GM18870 (cell line): ENCODE measurements around the gene CYB561D1.

Source experiments
- ATAC-seq: cut with Tn5 transposase; IDR thresholded peaks from one replicate; pipeline ENCODE4 v1.9.1; 2021; ENCODE audit warnings: moderate library complexity; ENCODE audit not compliant: unreplicated experiment

Gene CYB561D1

DNA sequence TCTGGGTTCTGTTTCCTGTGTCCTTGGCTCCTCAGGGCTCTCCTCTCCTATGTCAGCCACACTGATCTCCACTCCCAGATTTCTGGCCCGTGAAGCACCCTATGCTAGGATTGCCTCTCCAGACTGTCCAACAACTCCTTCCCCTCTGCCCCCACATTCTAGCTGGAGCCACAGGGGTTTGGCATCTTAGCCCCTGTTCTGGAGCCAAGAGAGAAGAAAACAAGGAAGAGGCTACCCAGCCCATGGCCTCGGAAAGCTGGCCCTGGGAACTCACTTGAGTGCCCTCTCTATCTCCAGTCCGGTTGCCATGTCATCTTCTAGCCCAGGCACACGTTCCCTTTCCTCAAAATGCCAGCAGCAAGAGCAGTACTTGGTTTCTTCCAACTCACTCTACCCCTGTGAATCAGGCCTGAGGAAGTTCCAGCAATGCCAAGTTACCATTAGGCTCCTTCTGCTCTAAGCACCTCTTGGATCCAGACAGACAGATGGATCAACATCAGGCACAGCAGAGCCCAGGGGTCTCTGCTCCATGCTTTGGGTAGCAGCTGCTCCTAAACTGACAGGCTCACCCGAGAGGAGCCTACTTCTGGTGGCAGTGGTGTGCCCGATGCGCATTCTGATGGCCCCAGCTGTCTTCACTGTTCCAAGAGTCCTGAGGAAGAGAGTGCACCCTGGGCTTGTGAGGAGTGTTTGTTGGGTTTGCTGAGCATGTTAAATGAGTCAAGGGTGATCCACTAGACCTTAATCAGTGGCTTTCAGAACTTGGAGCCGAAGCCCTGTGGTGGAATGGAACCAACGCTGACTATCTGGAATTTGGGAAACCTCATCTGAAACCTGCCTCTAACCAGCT lies 34.2 kb downstream of the CYB561D1 start:
- ATAC-seq = no peak

DNA sequence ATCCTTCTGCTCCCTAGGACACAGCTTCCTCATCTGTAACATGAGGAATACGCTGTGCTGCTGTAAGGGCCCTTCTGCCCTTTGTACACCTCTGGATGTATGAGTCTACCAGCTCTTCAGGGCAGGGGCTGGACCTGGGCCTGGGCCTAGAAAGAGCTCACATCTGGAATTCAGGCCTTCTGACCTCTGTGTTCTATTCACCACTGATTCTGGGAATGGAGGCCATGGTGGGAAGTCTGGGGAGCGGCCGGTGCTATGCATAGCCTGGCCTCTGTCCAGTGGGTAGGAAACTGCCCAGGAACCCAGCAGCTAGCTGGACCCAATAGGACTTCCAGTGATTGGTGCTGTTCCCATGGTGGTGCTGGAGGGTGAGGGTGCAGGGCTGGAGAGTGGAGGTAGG lies 34.8 kb downstream of the CYB561D1 start:
- no peak for ATAC-seq

DNA sequence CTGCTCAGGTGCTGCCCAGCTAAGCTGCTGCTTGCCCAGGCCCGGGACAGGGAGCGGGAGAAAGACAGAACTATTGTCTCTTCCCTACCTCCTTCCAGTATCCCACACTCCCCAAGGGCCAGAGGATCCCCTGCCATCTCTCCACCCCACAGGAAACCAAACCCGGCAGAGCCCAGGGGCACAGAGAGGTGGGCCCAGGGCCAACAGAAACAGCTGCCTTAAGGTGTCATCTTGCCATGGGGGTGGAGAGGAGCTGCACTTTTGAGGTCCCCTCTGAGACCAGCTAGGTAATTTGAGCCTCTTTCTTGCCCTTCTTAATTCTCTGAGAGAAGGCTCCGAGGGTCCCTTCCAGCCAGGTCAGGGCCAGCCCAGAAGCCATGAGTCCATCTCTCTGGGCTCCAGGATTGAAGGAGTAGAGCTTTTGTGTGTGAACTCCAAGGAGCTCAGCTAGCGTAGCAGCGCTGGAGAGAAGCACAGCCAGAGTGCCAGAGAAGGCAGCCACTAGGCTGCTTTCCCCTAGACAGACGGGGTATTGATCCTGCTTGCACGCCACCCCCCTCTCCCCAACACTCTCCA lies 36.1 kb downstream of the CYB561D1 start:
- ATAC-seq = no peak

- ATAC-seq = no peak
Measured at GRCh38 chr1:109530457-109531087, 36.7 kb downstream of the CYB561D1 start.

GRCh38 chr1:109531380-109531779 lies 37.5 kb downstream of the CYB561D1 start:
- no peak for ATAC-seq

- no peak for ATAC-seq
Measured at GRCh38 chr1:109531826-109532364, 38.0 kb downstream of the CYB561D1 start.

DNA sequence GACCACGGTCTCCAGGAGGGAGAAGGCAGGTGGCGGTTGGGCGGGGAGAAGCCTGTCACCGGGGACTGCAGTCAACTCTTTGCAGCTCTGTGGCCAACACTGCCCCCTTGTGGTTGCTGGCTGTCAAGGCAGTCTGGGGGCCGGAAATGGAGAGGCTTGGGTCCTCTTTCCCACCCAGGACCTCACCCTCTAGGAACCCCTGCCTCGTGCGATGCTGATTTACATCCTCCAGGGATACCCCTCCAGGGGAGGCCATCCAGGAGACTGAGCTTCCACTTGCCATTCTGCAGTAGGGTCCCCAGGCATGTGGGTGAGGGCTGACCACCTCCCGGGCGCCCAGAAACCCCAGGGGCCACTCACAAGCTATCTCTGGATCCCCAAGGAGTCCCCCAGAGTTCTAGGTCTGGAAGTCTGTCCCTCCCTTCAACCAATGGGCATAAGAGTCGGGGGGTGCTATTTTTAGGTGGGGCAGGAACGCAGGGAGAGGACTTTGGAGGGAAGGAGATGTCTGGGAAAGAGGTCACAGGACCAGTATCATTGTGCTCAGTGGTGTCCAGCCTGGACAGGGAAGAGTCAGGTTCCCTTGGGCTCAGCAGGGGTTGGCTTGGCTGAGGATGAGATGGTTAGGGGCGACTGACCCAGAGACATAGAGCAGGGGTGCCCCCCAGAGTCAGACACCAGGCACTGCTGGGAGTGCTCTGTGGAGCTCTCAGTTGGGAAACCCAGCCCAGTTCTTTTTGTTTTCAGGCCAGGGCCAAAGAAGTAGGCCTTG lies 38.7 kb downstream of the CYB561D1 start:
- ATAC-seq = no peak

- no peak for ATAC-seq
Measured at GRCh38 chr1:109534307-109534858, 40.5 kb downstream of the CYB561D1 start.

- ATAC-seq = no peak
Measured at GRCh38 chr1:109535481-109535880, 41.6 kb downstream of the CYB561D1 start.

- no peak for ATAC-seq
Measured at GRCh38 chr1:109535971-109536491, 42.1 kb downstream of the CYB561D1 start.

GRCh38 chr1:109537450-109538178 lies 43.7 kb downstream of the CYB561D1 start:
- ATAC-seq = no peak

- ATAC-seq = no peak
Measured at GRCh38 chr1:109538827-109539555, 45.1 kb downstream of the CYB561D1 start.

- no peak for ATAC-seq
Measured at GRCh38 chr1:109539676-109540075, 45.8 kb downstream of the CYB561D1 start, which contains the start of gene GPR61. TSS of gene GPR61 (plus strand) at chr1:109539872. CDS start at chr1:109543023, 3,151 bp downstream.

DNA sequence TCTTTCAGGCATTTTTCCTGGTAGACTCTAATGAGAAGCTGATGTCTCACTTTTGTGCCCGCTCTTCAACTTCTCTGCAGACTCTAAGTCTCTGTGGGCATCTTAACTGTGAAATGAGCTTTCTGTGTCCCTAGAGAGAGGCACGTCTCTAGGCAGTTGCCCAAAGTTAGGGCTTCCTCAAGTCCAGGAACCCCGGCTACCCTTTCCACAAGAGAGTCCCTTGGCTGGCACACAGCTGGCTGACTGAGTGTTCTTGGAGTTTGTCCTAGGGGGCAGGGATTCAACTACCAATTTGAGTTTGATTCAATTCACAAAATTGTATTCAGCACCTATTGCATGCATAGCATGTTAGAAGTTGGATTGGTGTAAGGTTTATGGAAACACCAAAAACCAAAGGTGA lies 47.2 kb downstream of the CYB561D1 start:
- ATAC-seq = no peak

DNA sequence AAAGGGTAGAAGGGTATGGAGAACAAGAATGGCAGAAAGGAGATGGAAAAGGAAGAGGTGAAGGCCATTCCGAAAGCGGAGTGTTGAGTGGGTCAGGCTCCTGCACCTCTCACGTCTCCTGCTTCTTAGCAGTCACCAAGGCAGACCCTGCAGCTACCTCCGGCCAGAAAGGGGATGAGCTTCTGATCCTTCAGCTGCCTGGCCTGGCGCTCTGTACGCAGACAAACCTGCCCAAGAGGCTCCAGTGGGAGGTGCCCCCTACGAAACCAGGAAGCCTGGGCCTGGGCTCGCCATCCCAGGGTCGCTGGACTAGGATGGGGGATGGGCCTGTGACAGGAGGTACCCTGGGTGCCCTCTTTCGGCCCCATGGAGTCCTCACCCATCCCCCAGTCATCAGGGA lies 48.8 kb downstream of the CYB561D1 start:
- no peak for ATAC-seq

DNA sequence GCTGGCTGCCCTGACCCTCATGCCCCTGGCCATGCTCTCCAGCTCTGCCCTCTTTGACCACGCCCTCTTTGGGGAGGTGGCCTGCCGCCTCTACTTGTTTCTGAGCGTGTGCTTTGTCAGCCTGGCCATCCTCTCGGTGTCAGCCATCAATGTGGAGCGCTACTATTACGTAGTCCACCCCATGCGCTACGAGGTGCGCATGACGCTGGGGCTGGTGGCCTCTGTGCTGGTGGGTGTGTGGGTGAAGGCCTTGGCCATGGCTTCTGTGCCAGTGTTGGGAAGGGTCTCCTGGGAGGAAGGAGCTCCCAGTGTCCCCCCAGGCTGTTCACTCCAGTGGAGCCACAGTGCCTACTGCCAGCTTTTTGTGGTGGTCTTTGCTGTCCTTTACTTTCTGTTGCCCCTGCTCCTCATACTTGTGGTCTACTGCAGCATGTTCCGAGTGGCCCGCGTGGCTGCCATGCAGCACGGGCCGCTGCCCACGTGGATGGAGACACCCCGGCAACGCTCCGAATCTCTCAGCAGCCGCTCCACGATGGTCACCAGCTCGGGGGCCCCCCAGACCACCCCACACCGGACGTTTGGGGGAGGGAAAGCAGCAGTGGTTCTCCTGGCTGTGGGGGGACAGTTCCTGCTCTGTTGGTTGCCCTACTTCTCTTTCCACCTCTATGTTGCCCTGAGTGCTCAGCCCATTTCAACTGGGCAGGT lies 49.5 kb downstream of the CYB561D1 start:
- no peak for ATAC-seq

- ATAC-seq = no peak
Measured at GRCh38 chr1:109543988-109544735, 50.3 kb downstream of the CYB561D1 start.
